Mesothelial cell of epicardium (in vitro differentiated cells): ENCODE measurements around the gene TLL1. TPM values are rescaled to one million over a fixed set of nuclear protein-coding genes. Genes with fewer than 3 reads are reported as not detected.
A peak's percentile ranks its signal among the peaks of the same experiment; 100 is the strongest.

Source experiments
- DNase-seq, 2 experiments: peaks; one replicate each; pipeline ENCODE4 v3.0.0; 2021; ENCODE audit warnings: low spot score in 2 of 2; ENCODE audit not compliant: unreplicated experiment in 2 of 2
- H3K27ac Mint-ChIP-seq: 2 replicates; pipeline ENCODE4 v1.8.0; 2021; ENCODE audit warnings: mixed read lengths
- H3K27me3 Mint-ChIP-seq: 2 replicates; pipeline ENCODE4 v1.8.0; 2021; ENCODE audit warnings: low read depth, mixed read lengths
- H3K36me3 Mint-ChIP-seq: 2 replicates; pipeline ENCODE4 v1.8.0; 2021; ENCODE audit warnings: mixed read lengths
- H3K4me1 Mint-ChIP-seq: 2 replicates; pipeline ENCODE4 v1.8.0; 2021; ENCODE audit warnings: mixed read lengths
- H3K4me3 Mint-ChIP-seq: 2 replicates; pipeline ENCODE4 v1.8.0; 2021; ENCODE audit warnings: mild to moderate bottlenecking, moderate library complexity, mixed read lengths
- H3K9me3 Mint-ChIP-seq: 2 replicates; pipeline ENCODE4 v1.8.0; 2021; ENCODE audit warnings: mixed read lengths
- total RNA-seq: library from RNA; stranded (reverse); gene quantifications from 3 replicates; pipeline ENCODE4 v1.2.1, GENCODE V29; 2021
- TF ChIP-seq, protein P1 (sequence below): fragments of 200-600 bp; sonication (generic); IDR thresholded peaks from one replicate; pipeline ENCODE4 v1.5.0; 2021; ENCODE audit warnings: antibody characterized with exemption; ENCODE audit not compliant: unreplicated experiment

The TLL1 gene
- total RNA-seq, 1 donor from 2014 or later, result 1.8 TPM

DNA sequence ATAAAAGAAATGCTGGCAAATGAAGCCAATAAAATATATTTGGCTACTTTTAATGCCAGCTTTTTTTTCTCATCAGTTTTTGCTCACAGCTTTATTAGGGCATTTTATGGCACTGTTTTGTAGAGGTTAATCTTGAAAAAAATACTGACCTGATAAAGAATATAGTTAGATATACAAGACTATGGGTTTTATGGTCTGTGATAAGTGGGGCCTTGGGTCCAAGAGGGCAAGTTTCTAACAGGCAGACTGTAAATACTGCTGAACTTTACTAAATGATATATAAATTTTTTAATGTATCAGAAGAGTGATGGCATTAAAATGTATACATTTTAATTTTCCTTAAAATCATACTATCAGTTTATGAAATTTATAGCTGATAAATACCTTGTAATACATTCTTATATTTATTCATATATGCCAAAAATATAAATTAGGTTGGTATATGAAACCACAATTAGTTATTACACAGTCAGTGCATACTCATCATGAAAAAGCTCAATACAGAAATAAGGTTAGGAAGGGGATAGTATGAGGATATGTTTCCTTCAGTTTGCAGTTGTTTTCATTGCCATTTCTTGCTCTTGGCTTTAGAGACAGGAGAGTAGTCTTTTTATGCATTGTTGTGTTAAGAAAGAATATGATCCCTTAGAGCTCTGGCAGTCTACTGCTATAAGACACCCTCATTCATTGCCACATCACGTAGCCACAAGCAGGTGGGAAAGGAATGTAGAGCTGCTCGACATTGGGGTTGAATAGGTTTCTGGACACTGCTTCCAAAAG is 146.6 kb downstream of the TLL1 start:
- peaks cover 5% of the 10 kb centered on the region for H3K4me1 Mint-ChIP-seq
- no peaks in the 10 kb centered on the region for H3K9me3 Mint-ChIP-seq
- no peak overlapping the region for H3K27ac Mint-ChIP-seq
- no peaks in the 10 kb centered on the region for H3K27me3 Mint-ChIP-seq
- TF ChIP-seq, protein P1, sequence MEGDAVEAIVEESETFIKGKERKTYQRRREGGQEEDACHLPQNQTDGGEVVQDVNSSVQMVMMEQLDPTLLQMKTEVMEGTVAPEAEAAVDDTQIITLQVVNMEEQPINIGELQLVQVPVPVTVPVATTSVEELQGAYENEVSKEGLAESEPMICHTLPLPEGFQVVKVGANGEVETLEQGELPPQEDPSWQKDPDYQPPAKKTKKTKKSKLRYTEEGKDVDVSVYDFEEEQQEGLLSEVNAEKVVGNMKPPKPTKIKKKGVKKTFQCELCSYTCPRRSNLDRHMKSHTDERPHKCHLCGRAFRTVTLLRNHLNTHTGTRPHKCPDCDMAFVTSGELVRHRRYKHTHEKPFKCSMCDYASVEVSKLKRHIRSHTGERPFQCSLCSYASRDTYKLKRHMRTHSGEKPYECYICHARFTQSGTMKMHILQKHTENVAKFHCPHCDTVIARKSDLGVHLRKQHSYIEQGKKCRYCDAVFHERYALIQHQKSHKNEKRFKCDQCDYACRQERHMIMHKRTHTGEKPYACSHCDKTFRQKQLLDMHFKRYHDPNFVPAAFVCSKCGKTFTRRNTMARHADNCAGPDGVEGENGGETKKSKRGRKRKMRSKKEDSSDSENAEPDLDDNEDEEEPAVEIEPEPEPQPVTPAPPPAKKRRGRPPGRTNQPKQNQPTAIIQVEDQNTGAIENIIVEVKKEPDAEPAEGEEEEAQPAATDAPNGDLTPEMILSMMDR, result no peak
- no peak for DNase-seq
- H3K36me3 Mint-ChIP-seq, result no peaks in the 10 kb centered on the region
- H3K4me3 Mint-ChIP-seq, result no peak overlapping the region

DNA sequence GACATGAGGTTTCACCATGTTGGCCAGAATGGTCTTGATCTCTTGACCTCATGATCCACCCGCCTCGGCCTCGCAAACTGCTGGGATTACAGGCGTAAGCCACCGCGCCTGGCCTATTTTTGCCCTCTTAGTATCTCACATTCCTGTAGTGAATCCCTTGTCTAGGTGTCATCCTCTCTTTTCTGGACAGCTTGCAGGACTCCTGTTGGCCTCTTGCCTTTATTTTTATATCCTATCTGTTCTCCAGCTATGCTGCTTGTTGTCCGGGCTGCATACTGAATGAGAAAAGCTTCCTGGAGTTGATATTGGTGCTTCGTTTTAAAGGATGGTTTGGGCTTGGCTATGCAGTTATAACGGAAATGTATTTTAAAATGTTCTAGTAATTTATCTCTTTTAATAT is 148.6 kb downstream of the TLL1 start:
- Mint-ChIP-seq H3K4me3 (no peak overlapping the region), H3K36me3 (no peaks in the 10 kb centered on the region), H3K27me3 (no peaks in the 10 kb centered on the region), H3K27ac (no peak overlapping the region), H3K9me3 (peaks cover 1% of the 10 kb centered on the region), H3K4me1 (peaks cover 5% of the 10 kb centered on the region)
- TF ChIP-seq, protein P1, result no peak
- DNase-seq, result no peak

DNA sequence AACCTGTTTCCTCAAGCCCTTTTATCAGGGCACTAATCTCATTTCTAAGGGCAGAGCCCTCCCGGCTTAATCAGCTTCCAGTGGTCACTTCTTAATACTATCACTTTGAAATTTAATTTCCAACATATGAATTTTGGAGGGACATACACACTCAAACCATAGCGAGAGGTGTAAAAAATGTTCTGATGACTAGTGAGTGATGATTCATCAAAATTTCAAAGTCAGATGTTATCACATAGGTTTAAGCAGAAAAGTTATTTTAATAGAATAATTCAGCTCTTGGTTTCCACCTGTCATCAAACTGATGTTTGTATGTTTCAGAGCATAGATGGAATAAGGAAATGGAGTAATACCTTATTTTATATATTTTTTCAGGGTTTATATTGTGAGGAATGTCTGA is 161.9 kb downstream of the TLL1 start:
- Mint-ChIP-seq H3K4me1 (peaks cover 17% of the 10 kb centered on the region), H3K36me3 (no peaks in the 10 kb centered on the region), H3K4me3 (no peak overlapping the region), H3K27me3 (peaks cover 2% of the 10 kb centered on the region), H3K9me3 (no peaks in the 10 kb centered on the region), H3K27ac (no peak overlapping the region)
- TF ChIP-seq, protein P1, result no peak
- no peak for DNase-seq

DNA sequence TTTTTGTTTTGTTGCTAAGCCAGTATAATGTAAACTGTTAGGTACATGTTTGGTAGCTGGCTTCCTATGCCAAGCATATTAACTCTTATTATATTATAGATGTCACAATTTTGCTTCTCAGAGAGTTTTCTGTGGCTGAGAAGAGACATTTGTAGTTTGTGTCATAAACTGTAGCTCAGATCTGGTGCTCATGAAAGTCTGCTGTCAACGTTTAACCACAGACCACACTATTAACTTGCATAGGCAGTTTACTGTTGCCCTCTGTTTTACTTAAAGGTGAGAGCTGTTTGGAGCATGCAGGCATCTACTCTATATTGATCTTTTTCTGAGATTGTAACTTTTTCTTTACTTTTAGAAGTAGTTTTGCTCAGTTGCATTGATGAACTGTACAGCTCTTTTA is 166.8 kb downstream of the TLL1 start:
- Mint-ChIP-seq H3K27ac (no peak overlapping the region), H3K4me3 (no peak overlapping the region), H3K27me3 (peaks cover 2% of the 10 kb centered on the region), H3K4me1 (peaks cover 34% of the 10 kb centered on the region), H3K9me3 (no peaks in the 10 kb centered on the region), H3K36me3 (no peaks in the 10 kb centered on the region)
- TF ChIP-seq, protein P1, result no peak
- DNase-seq, result no peak

DNA sequence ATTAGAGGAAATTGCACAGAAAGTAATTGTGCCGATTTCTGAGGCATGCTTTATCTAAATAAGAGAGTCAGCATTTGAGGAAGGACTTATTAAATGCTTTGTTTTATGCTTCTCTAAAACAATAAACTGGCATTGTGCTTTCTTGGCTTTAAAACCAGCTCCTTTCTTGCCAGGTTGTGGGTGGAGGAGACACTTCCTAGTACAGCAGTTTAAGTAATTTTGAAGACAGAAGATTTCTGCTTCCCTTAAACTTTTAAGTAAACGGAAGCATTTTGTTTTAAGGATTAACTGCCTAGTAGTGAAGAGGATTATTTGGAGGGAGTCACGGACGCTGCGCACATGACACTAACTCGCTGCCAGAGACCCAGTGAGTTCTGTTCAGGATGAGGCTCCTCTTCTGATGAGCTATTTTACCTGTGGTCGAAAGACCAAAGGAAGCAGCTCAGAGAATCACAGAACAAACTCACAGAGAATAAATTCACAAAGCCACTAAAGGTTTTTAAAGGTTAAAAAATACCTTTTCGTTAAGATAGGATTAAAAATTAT is 169.5 kb downstream of the TLL1 start:
- Mint-ChIP-seq H3K27ac (peak overlapping the region; percentile 27), H3K9me3 (no peaks in the 10 kb centered on the region), H3K36me3 (no peaks in the 10 kb centered on the region), H3K27me3 (peaks cover 2% of the 10 kb centered on the region), H3K4me1 (peaks cover 26% of the 10 kb centered on the region), H3K4me3 (peak overlapping the region; percentile 15)
- DNase-seq, result no peak
- TF ChIP-seq, protein P1, result no peak
